ENCODE data around the gene DDX54. TPM values are rescaled to one million over a fixed set of nuclear protein-coding genes. Genes with fewer than 3 reads are reported as not detected.
A peak's percentile ranks its signal among the peaks of the same experiment; 100 is the strongest.
"Not testable (repeated sequence)": the region's sequence is repeated elsewhere in the genome, so short reads cannot be mapped to it uniquely, and the experiment has no call there.

Gene DDX54
- total RNA-seq, 1 experiment from 2014 or later = 151 TPM

- Mint-ChIP-seq H3K4me3 (no peak overlapping the region), H3K4me1 (peaks cover 4% of the 10 kb centered on the region), H3K9me3 (peaks cover 4% of the 10 kb centered on the region), H3K27ac (no peak overlapping the region), H3K27me3 (ENCODE audit: low read depth) (peaks cover 2% of the 10 kb centered on the region; the same call in 1 of the 2 replicates), H3K36me3 (peaks cover 4% of the 10 kb centered on the region; the same call in 1 of the 2 replicates)
- CTCF ChIA-PET = interaction anchor here (1.2 to 2.0 kb wide), 3 partner anchors 11 to 45 kb away, joined by 3 to 8 read pairs (median 6); no protein-coding TSS in a partner anchor
- TF ChIP-seq ZNF263 (CRISPR knock-in tag; IDR thresholded peaks at IDR 0.05; ENCODE audit: low read depth) (no peak), PRRX2 (CRISPR knock-in tag; IDR thresholded peaks at IDR 0.05) (no peak), ZNF423 (CRISPR knock-in tag; IDR thresholded peaks at IDR 0.05) (no peak), ZNF512 (CRISPR knock-in tag; IDR thresholded peaks at IDR 0.05; ENCODE audit: borderline replicate concordance) (no peak), SMAD4 (CRISPR knock-in tag; IDR thresholded peaks at IDR 0.05) (no peak), FOXP4 (CRISPR knock-in tag; IDR thresholded peaks at IDR 0.05) (no peak), JAZF1 (CRISPR knock-in tag; IDR thresholded peaks at IDR 0.05) (no peak), GTF2I (CRISPR knock-in tag; conservative IDR thresholded peaks at IDR 0.05) (no peak), CBFB (CRISPR knock-in tag; IDR thresholded peaks at IDR 0.05; ENCODE audit: low read depth) (no peak), ETV6 (CRISPR knock-in tag; IDR thresholded peaks at IDR 0.05) (no peak), OVOL2 (CRISPR knock-in tag; IDR thresholded peaks at IDR 0.05; ENCODE audit: borderline replicate concordance) (no peak), E2F4 (CRISPR knock-in tag; IDR thresholded peaks at IDR 0.05; ENCODE audit: borderline replicate concordance, low read depth) (no peak)
- no peak for DNase-seq (ENCODE audit: low spot score)
- POLR2A ChIA-PET = no interaction called here
- peak; percentile 15; the same call in 1 of the 2 replicates for ATAC-seq
These were observed 42.9 kb downstream of the DDX54 start for GRCh38 chr12:113142173-113142885.

GRCh38 chr12:113141716-113142115 lies 43.6 kb downstream of the DDX54 start:
- H3K27ac Mint-ChIP-seq; DNase-seq (ENCODE audit: low spot score); H3K27me3 Mint-ChIP-seq (ENCODE audit: low read depth); POLR2A ChIA-PET; H3K36me3 Mint-ChIP-seq; H3K9me3 Mint-ChIP-seq; ATAC-seq; H3K4me1 Mint-ChIP-seq; H3K4me3 Mint-ChIP-seq: not testable (repeated sequence)
- CTCF ChIA-PET = interaction anchor here (1.2 to 1.8 kb wide), 3 partner anchors 11 to 44 kb away, joined by 3 to 7 read pairs (median 6); no protein-coding TSS in a partner anchor
- peak; percentile 54; the same call in 1 of the 2 replicates for TF ChIP-seq ZNF121 (CRISPR knock-in tag; IDR thresholded peaks at IDR 0.05)

- H3K27ac Mint-ChIP-seq = no peak overlapping the region; the same call in 1 of the 2 replicates
- DNase-seq (ENCODE audit: low spot score) (no peak), ATAC-seq (no peak)
- no peaks in the 10 kb centered on the region for H3K9me3 Mint-ChIP-seq
- POLR2A ChIA-PET = interaction anchor here (0.6 kb wide), 1 partner anchor 158 kb away, joined by 4 read pairs; no protein-coding TSS in a partner anchor
- CTCF ChIA-PET = interaction anchor here (0.6 to 1.3 kb wide), 2 partner anchors 9 to 12 kb away, joined by 4 to 7 read pairs; partner anchors contain the start of gene CFAP73
- H3K4me3 Mint-ChIP-seq = no peak overlapping the region
- no peaks in the 10 kb centered on the region for H3K36me3 Mint-ChIP-seq
- peaks cover 10% of the 10 kb centered on the region for H3K27me3 Mint-ChIP-seq (ENCODE audit: low read depth)
- H3K4me1 Mint-ChIP-seq = peaks cover 16% of the 10 kb centered on the region
- no peak for TF ChIP-seq SMAD4 (CRISPR knock-in tag; IDR thresholded peaks at IDR 0.05)
- TF ChIP-seq TP53 (CRISPR knock-in tag; IDR thresholded peaks at IDR 0.05) = no peak
- no peak for TF ChIP-seq PRRX2 (CRISPR knock-in tag; IDR thresholded peaks at IDR 0.05)
- no peak for TF ChIP-seq GRHL2 (CRISPR knock-in tag; IDR thresholded peaks at IDR 0.05; ENCODE audit: insufficient replicate concordance, severe bottlenecking)
- TF ChIP-seq ZNF317 (CRISPR knock-in tag; IDR thresholded peaks at IDR 0.05; ENCODE audit: borderline replicate concordance, low read depth) = no peak
- TF ChIP-seq CTCF (IDR thresholded peaks at IDR 0.05) = no peak
- TF ChIP-seq ZSCAN18 (CRISPR knock-in tag; IDR thresholded peaks at IDR 0.05) = no peak
- no peak for TF ChIP-seq ZNF425 (CRISPR knock-in tag; conservative IDR thresholded peaks at IDR 0.05)
These were observed 44.6 kb downstream of the DDX54 start for GRCh38 chr12:113140706-113141105.

All from WTC11 (cell line).